Measurements from ENCODE around the gene KIRREL3. TPM values are rescaled to one million over a fixed set of nuclear protein-coding genes. Genes with fewer than 3 reads are reported as not detected.

KIRREL3 gene
- total RNA-seq, 3 donors from 2014 or later, result 0.32 to 0.33 TPM; not detected in 1

DNA sequence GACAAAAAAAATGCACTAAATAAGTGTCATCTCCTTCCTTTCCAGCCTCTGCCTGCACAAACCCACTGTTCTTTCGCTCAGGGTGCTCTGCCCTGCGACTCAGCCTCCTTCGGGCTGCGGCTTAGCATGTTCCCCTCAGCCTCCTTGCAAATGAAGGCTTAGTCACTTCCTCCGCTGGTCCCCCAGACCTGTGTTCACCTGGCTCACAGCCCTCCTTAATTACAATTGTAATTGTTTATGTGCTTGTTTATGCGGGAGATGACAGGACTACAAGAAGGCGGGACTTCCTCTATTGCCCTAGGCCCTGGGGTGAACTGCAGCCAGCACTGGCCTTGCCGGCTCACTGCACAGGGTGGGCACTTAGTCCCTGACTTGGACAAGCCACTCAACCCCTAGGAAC is 303.6 kb downstream of the KIRREL3 start:
- TF ChIP-seq POLR2A (IDR thresholded peaks at IDR 0.05) (no peak), POLR2AphosphoS5 (IDR thresholded peaks at IDR 0.05) (no peak)
- Histone ChIP-seq H3K4me3 (no peak overlapping the region), H3K27ac (no peak overlapping the region), H3K36me3 (no peaks in the 10 kb centered on the region), H3K4me1 (no peaks in the 10 kb centered on the region), H3K9me3 (no peaks in the 10 kb centered on the region), H3K27me3 (no peaks in the 10 kb centered on the region)
- no peak for DNase-seq (ENCODE audit: low spot score in 2 of 2)
- intact Hi-C loops (cut with DNase I; ENCODE audit: low total_unique reads), result no loop called here

GRCh38 chr11:126695293-126695692 is 305.3 kb downstream of the KIRREL3 start:
- no peak overlapping the region for H3K4me3 ChIP-seq
- H3K4me1 ChIP-seq, result no peaks in the 10 kb centered on the region
- no peaks in the 10 kb centered on the region for H3K27me3 ChIP-seq
- DNase-seq (ENCODE audit: low spot score in 2 of 2), result no peak
- H3K9me3 ChIP-seq, result no peaks in the 10 kb centered on the region
- TF ChIP-seq POLR2A (IDR thresholded peaks at IDR 0.05), result no peak
- TF ChIP-seq POLR2AphosphoS5 (IDR thresholded peaks at IDR 0.05), result no peak
- TF ChIP-seq, protein P1, sequence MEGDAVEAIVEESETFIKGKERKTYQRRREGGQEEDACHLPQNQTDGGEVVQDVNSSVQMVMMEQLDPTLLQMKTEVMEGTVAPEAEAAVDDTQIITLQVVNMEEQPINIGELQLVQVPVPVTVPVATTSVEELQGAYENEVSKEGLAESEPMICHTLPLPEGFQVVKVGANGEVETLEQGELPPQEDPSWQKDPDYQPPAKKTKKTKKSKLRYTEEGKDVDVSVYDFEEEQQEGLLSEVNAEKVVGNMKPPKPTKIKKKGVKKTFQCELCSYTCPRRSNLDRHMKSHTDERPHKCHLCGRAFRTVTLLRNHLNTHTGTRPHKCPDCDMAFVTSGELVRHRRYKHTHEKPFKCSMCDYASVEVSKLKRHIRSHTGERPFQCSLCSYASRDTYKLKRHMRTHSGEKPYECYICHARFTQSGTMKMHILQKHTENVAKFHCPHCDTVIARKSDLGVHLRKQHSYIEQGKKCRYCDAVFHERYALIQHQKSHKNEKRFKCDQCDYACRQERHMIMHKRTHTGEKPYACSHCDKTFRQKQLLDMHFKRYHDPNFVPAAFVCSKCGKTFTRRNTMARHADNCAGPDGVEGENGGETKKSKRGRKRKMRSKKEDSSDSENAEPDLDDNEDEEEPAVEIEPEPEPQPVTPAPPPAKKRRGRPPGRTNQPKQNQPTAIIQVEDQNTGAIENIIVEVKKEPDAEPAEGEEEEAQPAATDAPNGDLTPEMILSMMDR (IDR thresholded peaks at IDR 0.05), result no peak
- no peaks in the 10 kb centered on the region for H3K36me3 ChIP-seq
- no peak overlapping the region for H3K27ac ChIP-seq
- intact Hi-C loops (cut with DNase I; ENCODE audit: low total_unique reads), result no loop called here

GRCh38 chr11:126694065-126694625 is 306.4 kb downstream of the KIRREL3 start:
- no peaks in the 10 kb centered on the region for H3K4me1 ChIP-seq
- DNase-seq (ENCODE audit: low spot score in 2 of 2), result no peak
- H3K27me3 ChIP-seq, result no peaks in the 10 kb centered on the region
- no peaks in the 10 kb centered on the region for H3K36me3 ChIP-seq
- intact Hi-C loops (cut with DNase I; ENCODE audit: low total_unique reads), result no loop called here
- TF ChIP-seq POLR2AphosphoS5 (IDR thresholded peaks at IDR 0.05) (no peak), POLR2A (IDR thresholded peaks at IDR 0.05) (no peak)
- TF ChIP-seq, protein P1 (IDR thresholded peaks at IDR 0.05), result no peak
- H3K9me3 ChIP-seq, result no peaks in the 10 kb centered on the region
- H3K4me3 ChIP-seq, result no peak overlapping the region
- H3K27ac ChIP-seq, result no peak overlapping the region

DNA sequence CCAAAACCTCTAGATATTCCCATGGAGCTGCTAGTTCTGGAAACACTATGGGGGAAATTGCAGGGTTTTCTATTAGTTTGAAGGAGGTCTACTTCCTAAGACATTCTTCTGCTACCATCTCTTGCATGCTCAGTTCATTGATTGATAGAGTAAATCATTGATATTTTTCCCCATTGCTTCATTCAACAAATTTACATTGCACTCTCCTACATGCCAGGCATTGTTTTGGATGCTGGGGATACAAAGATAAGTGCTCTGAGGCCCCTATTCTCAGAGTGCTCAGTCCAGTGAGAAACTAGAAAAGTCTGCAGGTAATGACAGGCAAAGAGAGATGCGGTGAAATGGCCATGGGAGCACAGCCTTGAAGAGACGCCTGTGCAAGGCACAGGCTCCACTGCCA is 313.1 kb downstream of the KIRREL3 start:
- Histone ChIP-seq H3K9me3 (no peaks in the 10 kb centered on the region), H3K4me1 (no peaks in the 10 kb centered on the region), H3K27ac (no peak overlapping the region), H3K4me3 (no peak overlapping the region), H3K36me3 (no peaks in the 10 kb centered on the region), H3K27me3 (no peaks in the 10 kb centered on the region)
- intact Hi-C loops (cut with DNase I; ENCODE audit: low total_unique reads), result no loop called here
- TF ChIP-seq POLR2A (IDR thresholded peaks at IDR 0.05), result no peak
- TF ChIP-seq, protein P1 (IDR thresholded peaks at IDR 0.05), result no peak
- no peak for TF ChIP-seq POLR2AphosphoS5 (IDR thresholded peaks at IDR 0.05)
- no peak for DNase-seq (ENCODE audit: low spot score in 2 of 2)

GRCh38 chr11:126686938-126687337 is 313.6 kb downstream of the KIRREL3 start:
- no peak for TF ChIP-seq POLR2A (IDR thresholded peaks at IDR 0.05)
- TF ChIP-seq, protein P1 (IDR thresholded peaks at IDR 0.05), result no peak
- TF ChIP-seq POLR2AphosphoS5 (IDR thresholded peaks at IDR 0.05), result no peak
- intact Hi-C loops (cut with DNase I; ENCODE audit: low total_unique reads), result no loop called here
- H3K27ac ChIP-seq, result no peak overlapping the region

More at GRCh38 chr11:126686938-126687337, 313.6 kb downstream of the KIRREL3 start:
- Histone ChIP-seq H3K9me3 (no peaks in the 10 kb centered on the region), H3K4me3 (no peak overlapping the region), H3K27me3 (no peaks in the 10 kb centered on the region), H3K36me3 (no peaks in the 10 kb centered on the region), H3K4me1 (no peaks in the 10 kb centered on the region)
- no peak for DNase-seq (ENCODE audit: low spot score in 2 of 2)
